HG03469 (cell line): ENCODE data around the gene TFR2.

Experiments used
- ATAC-seq: cut with Tn5 transposase; IDR thresholded peaks from one replicate; pipeline ENCODE4 v1.9.1; 2021; ENCODE audit warnings: mild to moderate bottlenecking, moderate library complexity, moderate number of reproducible peaks; ENCODE audit not compliant: unreplicated experiment

Gene TFR2

DNA sequence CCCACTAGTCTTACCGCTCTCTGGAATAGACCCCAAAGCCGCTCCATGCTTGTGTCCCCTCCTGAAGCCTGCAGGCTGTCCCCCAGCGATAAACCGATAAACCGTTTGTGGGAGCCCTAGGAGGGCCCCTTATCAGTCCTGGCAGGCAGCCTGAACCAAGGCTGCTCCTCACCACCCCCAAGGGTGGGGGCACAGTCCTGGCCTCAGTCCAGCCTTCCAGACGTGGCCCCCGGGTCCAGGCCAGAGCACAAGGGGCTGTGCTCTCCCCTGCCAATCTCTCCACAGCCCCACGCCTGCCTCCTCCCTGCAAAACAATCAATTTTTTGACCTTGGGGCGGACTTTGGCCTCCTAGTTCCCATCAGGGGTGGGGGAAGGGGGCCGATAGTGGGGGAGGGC is at the start of gene TFR2:
TSS of gene TFR2 (minus strand) at position 90 of the 397 bp plus-strand sequence. CDS start at position 47, 43 bp downstream.
- no peak for ATAC-seq

DNA sequence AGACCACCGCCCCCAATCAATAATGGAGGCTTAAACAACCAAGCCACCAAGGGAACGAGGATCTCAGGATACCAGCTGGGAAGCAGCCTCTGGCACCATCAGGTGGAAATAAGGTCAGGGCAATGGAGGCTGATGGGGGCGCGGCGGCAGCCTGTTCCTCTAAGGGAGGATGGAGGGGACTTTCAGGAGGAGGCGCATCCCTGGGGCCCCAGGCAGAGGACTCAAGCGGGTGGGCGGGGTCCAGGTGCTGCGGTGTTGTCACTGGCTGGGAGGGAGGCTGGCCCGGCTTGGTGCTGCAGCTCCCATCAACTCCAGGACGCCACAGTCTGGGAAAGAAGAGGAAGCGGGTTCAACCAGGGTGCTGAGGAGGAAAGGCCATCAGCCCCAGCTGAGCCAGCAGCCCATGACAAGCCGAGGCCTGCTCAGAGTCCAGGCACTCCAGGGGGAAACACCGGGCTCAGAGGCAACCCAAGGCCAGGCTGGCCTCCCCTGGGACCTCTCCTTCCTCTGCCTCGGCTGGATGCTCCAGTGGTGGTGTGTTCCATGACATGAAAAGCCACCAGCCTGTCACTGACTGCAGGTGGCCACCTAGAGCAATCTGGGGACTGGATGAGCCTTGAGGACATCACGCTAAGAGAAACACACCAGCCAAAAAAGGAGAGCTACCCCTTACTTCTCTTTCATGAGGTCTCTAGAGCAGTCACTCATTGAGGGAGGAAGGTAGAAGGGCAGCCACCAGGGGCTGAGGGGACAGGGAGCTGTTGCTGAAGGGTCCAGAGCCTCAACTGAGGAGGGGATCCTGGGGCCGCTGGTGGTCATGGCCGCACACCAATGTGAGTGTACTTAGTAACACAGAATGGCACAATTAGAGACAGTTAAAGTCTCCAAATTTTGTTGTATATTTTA is 48.1 kb upstream of the TFR2 start:
- no peak for ATAC-seq

DNA sequence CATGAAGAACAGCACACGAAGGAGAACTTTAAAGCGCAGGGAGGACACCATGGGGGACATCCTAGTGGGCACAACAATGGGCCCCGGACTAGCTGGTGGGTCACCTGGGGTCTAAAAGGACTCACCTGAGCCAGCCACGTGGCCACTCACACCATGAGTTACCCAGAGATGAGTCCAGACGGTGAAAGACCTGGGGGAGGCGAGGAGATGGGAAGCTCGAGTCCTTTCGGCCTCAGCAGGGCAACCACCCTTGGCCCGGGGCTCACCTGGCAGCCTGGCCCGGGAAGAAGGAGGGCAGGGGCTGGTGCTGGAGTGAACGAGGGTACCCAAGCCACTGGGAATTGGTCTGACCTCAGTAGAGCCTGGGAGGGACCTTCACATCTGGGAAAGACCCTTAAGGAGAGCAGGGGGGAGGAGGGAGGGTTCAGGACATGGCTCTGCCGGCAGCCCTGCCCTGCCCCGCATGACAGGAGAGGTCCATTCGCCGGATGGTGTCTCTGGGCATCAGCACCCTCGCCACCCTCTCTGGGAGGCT is 47.0 kb upstream of the TFR2 start:
- ATAC-seq = no peak

DNA sequence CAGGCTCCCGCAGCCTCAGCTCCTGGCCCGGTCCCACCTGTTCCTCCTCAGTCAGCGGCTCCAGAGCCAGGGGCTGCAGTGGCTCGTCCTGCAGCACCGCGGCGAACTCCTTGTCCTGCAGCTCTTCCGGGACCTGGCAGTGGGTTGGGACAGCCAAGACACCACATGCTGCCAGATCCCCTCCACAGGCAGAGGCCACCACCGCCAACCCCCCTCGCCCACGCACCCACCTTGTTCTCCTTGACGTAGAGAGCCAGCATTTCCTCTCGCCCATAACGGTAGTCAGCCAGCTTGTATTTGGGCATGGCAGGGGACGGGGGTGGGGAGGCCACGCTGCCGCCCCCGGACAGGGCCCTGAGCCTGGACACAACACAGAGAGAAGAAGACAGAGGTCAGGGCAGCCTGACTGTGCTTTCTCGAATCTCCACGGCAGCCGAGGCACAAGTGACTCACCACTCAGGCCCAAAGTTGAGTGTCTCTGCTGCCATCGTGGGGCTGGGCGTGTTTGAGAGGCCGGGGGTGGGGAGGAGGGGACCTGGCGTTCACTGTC is 46.5 kb upstream of the TFR2 start:
- ATAC-seq = no peak

DNA sequence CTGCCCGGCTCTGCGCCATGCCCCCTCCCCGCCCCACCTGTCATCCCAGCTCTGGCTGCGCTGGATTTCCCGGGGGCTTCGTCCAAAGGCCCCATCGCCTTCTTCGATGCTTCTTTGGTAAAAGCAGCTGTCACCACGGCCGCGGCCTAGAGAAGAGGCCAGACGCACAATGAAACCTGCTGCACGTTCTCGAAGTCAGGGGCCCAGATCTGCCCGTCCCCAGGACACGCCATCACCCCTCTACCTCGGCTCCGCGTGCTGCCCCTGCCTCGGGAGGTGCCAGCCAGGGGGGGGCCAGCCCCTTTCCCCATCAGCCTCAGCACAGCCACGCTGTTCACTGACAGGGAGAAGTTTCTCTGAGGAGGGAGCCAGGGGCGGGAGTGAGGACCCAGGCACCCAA is 45.9 kb upstream of the TFR2 start:
- no peak for ATAC-seq

DNA sequence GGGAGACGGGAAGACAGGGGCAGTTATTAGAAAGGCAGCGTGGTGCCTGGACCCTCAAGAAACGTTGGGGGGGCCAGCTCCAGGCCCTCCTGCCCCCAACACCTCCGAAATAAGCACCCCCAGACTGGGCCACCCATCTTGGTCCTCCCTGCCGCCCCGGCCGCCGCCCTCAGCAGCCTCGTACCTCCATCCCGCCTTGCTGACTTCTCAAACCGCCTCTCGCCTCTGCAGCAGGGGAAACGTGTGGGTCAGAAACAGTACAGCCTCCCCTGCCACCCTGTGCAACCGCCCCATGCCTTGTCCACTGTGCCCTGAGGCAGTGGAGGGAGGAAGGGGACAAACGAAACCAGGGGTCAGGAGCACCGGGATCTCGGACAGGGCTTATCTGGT is 45.5 kb upstream of the TFR2 start:
- no peak for ATAC-seq

DNA sequence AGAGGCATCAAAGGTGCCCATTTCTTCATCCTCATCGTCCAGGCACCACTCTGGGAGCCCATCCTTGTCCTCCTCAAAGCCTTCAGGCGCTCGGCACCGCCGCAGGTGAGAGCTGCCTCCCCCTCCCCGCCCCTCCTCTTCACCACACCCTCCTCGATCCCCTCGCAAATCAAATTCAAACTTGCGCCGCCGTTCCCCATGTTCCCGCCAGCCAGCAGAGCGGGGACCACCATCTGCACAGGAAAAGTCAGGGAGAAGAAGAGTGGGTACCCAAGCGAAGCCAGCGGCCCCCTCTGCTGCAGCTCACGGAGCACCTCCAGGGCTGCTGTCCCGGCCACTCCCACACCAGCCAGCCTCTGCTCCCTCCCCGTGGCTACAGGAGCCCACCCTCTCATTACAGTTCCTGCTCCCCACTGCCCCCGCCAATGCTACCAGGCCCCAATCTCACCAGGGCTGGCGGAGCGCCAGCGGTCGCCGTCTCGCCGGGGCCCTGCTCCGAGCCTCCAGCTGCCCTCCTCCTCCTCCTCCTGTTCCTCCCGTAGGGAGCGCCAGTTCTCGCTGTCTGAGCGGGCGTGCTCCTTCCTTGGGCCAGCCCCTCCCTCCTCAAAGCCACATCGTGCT is 45.0 kb upstream of the TFR2 start:
- ATAC-seq = no peak

DNA sequence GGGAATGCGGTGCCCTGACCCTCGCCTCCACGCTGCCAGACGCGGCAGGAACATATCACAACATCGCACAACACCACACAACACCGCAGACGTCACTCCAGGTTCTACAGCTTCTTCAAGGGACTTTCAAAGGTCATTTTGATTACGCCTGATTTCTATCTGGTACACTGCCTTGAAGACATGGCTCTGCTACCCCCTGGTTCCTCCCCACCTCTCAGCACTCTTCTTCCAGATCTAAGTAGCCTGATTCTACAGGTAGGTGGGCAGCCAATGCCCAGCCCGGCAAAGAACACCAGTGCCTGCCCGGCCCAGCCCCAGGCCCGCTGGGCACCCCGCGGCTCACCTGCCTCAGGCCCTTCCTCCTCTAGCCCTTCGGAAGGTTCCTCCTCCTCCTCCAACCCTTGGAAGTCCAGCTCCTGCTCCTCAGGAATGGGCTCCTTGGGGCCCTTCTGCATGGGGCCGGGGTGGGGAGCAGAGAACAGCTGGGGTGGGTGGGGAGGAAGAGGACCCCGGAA is 44.3 kb upstream of the TFR2 start:
- no peak for ATAC-seq

DNA sequence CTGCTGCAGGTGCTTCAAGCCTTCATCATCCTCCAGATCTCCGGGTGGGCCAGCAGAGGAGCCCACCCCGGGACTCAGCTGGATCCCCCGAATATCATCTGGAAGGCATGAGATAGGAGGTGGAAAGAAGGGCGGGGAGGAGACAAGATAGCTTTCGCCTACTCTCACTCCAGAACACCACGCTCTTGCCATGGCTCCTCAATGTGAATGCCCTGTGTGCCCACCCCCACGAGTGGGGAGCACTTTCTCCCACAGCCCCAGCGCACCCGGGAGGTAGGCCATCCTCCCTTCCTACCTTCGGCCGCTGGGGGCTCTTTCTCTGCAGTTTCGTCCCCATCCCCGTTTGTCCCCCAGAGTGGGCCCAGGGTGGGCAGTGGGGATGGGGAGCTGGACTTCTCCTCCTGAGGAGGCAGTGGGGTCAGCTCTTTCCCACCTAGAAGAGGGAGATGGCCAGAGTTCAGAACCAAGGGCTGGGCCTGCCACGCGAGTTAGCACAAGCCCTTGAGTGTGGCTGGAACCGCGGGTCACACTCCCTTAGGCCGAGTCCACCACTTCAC is 43.8 kb upstream of the TFR2 start:
- ATAC-seq = no peak

DNA sequence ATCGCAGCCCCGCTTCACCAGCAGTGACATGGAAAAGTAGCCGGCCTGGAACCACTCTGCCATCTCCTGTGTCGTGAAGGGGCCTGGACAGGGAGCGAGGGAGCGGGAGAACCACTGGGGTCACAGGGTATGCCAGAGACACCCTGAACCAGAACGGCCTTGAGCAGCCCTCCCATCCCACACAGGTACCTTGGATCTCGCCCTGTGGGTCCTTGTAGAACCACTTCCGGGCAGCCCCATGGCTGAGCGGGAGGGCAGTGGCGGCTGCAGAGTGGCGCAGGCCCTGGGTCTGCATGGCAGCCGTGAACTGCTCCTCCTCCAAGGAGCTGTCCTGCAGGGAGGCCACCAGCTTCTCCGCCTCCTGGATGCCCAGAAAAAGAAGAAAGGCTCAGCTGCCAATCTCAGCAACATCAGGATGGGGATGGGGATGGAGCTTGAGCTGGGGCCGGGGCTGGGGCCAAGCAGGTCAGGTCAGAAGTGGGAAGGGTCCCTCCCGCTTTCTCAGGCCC is 43.2 kb upstream of the TFR2 start:
- no peak for ATAC-seq

DNA sequence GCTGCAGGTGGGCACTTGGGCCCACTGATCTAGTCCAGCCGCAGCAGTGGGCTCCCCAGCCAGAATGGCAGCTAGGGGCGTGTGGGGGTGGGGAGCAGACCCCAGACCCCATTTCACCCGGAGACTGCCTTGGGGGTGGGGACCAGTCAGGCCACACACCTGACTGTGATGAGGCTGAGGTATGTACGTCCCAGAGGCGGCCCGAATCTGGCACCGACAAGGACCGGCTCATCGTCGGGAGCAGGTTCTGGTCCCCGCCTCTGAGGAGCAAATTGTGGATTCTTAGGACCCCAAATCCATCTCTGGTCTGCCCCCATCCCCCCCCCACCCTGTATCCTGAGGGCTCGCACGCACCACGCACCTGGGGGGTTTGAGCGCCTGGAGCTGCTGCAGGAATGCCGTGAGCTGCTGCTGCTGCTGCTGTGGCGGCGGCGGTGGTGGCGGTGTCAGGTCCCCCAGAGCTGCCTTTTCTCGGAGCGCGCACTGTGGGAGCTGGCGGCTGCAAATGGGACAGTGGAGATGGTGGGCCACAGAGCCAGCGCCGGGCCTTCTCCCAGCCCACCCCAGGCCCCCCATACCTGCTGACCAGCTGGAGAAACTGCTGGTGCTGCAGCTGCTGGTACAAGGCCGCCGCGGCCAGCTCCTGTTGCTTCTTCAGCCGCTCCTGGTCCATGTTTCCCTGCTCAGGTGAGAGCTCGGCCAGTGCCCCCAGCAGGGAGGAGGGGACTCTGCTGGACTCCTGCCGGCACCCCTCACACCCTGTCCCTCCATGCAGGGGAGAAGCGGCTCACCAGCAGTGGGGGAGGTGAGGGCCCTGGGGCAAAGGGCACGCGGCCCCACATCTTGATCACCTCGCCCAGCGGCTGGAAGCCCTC is 42.5 kb upstream of the TFR2 start:
- ATAC-seq = no peak

DNA sequence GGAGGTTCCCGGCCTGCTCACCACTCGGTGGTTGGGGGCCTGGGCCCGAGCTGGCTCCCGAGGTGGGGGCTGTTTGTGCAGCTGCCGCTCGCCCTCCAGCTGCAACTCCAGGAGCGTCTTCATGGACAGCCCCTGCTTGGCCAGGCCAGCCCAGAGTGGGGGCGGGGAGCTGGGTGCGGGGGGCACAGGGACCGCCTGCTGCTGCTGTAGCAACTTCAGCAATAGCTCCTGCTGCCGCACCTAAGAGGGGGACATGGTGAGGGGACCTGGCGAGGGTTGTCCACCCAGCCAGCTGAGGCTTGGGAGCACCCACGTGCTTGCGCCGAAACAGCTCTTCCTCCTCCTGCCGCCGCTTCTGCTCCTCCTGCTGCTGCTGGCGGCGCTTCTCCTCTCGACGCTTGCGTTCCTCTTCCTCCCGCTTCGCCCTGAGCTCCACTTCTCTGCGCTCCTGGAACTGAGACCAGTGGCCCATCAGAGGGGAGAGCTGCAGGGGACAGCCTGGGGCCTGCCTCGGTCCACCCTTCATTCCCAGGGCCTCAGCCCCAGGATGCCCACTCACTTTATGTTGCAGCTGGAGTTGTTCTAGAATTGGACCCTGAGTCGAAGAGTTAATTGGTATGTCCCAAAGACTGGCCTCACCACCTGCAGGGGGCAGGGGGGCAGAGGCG is 41.8 kb upstream of the TFR2 start:
- ATAC-seq = no peak

DNA sequence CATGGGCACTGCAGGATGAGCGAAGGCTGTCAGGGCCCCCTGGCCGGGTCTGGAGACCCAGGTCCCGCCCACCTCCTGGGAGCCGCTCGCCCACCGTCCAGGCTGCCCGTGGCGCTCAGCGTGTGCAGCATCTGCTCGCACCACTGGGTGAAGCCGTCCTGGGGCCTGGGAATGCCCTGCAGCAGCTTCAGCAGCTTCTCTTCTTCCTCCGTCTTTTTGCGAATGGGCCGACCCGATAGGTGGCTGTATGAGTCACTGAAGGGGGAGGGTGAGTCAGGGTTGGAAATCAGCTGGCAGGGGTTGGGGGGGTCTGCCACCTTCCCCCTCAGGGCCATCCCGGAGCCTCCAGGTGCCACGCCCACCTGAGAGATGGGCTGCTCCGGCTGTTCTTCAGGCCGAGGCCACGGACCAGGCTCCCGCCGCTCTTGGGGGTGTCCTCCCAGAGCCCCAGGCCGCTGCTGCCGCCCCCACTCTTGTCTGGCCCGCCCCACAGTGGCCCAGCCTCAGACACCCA is 40.9 kb upstream of the TFR2 start:
- no peak for ATAC-seq

DNA sequence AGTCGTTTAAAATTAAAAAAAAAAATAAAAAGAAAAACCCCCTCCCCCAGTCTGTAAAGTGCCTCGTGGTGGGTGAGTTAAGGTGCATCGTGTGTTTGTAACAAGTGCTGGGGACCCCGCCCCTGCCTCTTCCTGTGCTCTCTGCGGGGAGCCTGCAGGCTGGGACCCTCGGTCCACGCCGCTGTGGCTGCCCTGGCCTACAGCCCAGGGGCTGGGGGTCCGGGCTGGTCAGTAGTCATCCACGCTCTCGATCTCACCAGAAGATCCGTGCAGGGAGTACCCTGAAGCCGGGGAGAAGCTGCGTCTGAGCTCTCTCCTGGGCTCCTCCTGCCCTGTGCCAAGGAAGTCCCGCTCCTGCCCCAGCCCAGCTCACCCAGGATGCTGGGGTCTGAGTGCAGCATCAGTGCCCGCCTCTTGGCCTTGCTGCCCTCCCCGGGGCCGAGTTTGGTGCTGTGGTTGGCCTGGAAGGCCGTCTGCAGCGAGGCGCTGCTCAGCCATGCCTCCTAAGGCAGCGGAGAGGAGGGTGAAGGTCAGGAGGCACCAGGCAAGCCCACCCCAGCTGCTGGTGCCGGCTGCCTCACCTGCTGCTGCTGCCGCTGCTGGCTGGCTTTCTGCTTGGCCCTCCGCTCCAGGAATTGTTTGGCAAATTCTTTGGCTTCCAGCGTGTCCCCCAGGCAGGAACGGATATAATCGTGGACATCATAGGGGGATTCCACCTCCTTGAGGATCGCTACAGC is 40.3 kb upstream of the TFR2 start:
- no peak for ATAC-seq

DNA sequence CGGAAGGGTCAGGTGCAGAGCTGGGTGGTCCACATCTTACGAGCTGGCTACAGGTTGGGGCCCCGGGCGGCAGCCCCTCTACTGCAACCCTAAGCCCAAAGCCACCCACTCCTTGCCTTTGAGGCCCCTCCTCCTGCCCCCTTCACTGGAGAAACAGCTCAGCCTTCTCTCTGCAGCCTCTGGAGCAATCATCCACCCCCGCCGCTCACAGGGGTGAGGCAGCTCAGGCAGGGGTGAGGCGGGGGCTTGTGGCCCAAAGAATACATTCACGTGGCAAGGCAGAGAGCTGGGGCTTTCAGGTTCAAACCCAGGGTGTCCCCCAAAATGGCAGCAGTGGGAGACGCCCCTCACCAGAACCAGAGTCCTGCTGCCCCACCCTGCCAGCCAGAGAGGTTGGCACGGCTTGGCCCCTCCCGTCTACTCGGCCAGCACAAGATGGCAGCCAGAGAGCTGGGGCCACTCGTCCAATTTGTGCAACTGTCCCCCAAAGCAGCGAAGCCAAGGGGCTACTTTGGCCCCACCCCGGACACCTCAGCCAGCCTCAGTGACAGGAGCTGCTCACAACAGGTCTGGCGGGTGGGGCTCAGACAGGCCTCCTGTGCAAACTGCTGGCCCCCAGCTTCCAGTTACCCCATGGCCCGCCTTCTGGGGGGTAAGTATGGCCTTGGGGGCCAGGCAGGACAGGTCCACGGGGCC is 39.4 kb upstream of the TFR2 start:
- no peak for ATAC-seq

DNA sequence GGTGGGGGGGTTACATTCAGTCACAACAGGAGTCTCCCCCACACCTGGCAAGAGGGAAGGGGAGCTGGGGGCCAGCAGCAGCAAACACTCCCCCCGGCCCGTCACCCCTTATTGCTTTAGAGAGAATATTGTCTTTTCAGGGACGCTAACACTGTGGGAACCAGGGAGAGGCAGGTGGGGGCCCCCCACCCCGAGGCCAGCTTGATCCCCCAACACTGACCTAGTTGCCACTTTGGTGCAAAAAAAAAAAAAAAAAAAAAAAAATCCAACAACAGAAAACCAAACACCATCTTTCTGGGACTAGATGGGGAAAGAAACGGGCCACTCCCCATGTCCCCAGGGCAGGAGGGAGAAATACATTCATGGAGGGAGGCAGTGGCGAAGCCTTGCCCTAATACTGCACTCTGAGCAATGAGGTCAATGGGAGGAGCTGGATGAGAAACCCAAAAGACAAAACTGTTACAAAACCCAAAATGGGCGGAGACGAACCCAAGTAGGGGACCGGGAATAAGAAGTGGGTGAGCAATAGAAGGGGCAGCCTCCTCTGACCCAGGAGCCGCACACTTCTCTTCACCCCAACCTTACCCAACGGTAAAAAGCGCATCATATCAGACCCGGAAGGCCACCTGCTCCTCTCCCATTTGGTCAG is 38.7 kb upstream of the TFR2 start:
- ATAC-seq = no peak

DNA sequence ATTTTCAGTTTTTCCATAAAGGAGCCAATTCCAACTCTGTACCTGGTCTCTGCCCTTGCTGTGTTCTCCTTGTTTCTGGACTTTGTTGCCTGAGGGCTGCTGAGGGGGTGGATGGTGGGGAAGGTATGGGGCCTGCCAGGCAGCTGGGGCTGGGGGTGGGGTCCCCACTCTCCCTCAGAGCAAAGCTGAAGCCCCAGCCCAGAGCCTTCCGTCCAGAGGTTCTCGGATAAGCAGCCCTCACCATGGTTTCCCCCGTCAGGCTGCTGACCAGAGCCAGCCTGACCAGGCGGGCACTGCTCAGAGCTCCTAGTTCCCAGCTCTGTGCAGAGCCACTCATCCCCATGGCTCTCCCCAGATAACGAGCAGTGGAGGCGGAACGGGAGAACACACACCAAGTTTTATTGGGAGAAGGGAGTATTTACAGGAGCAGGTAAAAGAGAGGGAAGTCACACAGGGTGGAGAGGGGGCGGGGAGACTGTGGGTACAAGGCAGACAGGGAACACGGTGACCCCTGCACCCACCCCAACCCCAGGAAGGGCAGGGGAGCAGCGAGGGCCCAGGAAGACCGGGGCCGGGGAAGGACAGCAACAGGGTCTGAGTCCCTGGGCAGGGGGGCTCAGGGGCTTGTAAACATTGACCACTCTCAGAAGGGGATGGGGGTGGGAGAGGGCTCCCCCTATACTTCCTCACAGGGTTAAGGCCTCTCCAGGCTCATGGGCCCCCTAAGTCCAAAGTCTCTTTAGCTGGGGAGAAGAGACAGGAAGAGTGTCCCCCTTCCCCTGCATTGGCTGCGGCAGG is 38.0 kb upstream of the TFR2 start:
- no peak for ATAC-seq
